ENCODE results near the gene EDDM13. TPM values are rescaled to one million over a fixed set of nuclear protein-coding genes. Genes with fewer than 3 reads are reported as not detected.

Gene EDDM13
- total RNA-seq, 1 experiment from 2014 or later: not detected

GRCh38 chr19:56356944-56357343, 84.4 kb downstream of the EDDM13 start:
- POLR2A ChIA-PET: no interaction called here
- intact Hi-C loops (cut with micrococcal nuclease; ENCODE audit: unreplicated experiment): no loop called here
- CTCF ChIA-PET: no interaction called here
- H3K4me3 Mint-ChIP-seq (ENCODE audit: unreplicated experiment): no peak overlapping the region
- H3K27me3 Mint-ChIP-seq (ENCODE audit: insufficient read depth, unreplicated experiment): no peaks in the 10 kb centered on the region
- Histone ChIP-seq H3K9me3 (peaks cover 4% of the 10 kb centered on the region; the same call in 1 of the 2 replicates), H3K27me3 (replicated peaks; ENCODE audit: control insufficient read depth, insufficient read depth, low read length) (no peaks in the 10 kb centered on the region), H3K4me1 (peaks cover 4% of the 10 kb centered on the region; the same call in 1 of the 2 replicates), H3K4me3 (ENCODE audit: low read depth, low read length) (no peak overlapping the region), H3K36me3 (ENCODE audit: control insufficient read depth, insufficient read depth, low read length) (no peaks in the 10 kb centered on the region)
- no peak overlapping the region for H3K27ac Mint-ChIP-seq (ENCODE audit: unreplicated experiment)
- no peaks in the 10 kb centered on the region for H3K36me3 Mint-ChIP-seq (ENCODE audit: insufficient read depth, unreplicated experiment)
- no peaks in the 10 kb centered on the region for H3K4me1 Mint-ChIP-seq (ENCODE audit: low read depth, unreplicated experiment)
- BruUV-seq (replicated peaks): no TSS peak
- H3K9me3 Mint-ChIP-seq (ENCODE audit: unreplicated experiment): peaks cover 70% of the 10 kb centered on the region
- no peak for DNase-seq
- TF ChIP-seq CTCF (IDR thresholded peaks at IDR 0.05; ENCODE audit: insufficient read depth in 1 of 2, low read depth in 1 of 2, low read length in 1 of 2, severe bottlenecking in 1 of 2, unreplicated experiment in 1 of 2): no peak

Other genes starting within 250 kb of the EDDM13 start
- 58.1 and 60.0 TPM in 2 replicates for gene ZNF787, start 151.5 kb upstream of the EDDM13 start, total RNA-seq (2022)
- gene ZNF444, start 131.5 kb upstream of the EDDM13 start, total RNA-seq (2022): 92.2 and 95.6 TPM in 2 replicates
- not detected in 2 replicates for gene GALP, start 96.7 kb upstream of the EDDM13 start, total RNA-seq (2022)
- not detected in 2 replicates for gene ZSCAN5B, start 75.0 kb upstream of the EDDM13 start, total RNA-seq (2022)
- gene ZSCAN5C, start 70.5 kb upstream of the EDDM13 start, total RNA-seq (2022): not detected in 2 replicates
- gene ZSCAN5A, start 42.1 kb downstream of the EDDM13 start, total RNA-seq (2022): 10.9 and 11.3 TPM in 2 replicates
- gene ZNF582, start 120.8 kb downstream of the EDDM13 start, total RNA-seq (2022): not detected in 2 replicates
- gene ZNF583, start 131.6 kb downstream of the EDDM13 start, total RNA-seq (2022): not detected in 2 replicates
- gene ZNF667, start 204.6 kb downstream of the EDDM13 start, total RNA-seq (2022): not detected in 2 replicates
- not detected in 2 replicates for gene ZNF471, start 235.1 kb downstream of the EDDM13 start, total RNA-seq (2022)